Activated CD4-positive, alpha-beta T cell treated with anti-CD3 and anti-CD28 coated beads, Interleukin-2, Interleukin-6, amounts not matched to agents 100 ng/mL and 50 ng/mL, durations not matched to agents 16 hours and 8 hours (primary cell): Measurements from ENCODE around the gene SOX2.
A peak's percentile ranks its signal among the peaks of the same experiment; 100 is the strongest.

ENCODE experiments used
- DNase-seq: peaks from one replicate; pipeline ENCODE4 v3.0.0-alpha.2; 2020

Gene SOX2

DNA sequence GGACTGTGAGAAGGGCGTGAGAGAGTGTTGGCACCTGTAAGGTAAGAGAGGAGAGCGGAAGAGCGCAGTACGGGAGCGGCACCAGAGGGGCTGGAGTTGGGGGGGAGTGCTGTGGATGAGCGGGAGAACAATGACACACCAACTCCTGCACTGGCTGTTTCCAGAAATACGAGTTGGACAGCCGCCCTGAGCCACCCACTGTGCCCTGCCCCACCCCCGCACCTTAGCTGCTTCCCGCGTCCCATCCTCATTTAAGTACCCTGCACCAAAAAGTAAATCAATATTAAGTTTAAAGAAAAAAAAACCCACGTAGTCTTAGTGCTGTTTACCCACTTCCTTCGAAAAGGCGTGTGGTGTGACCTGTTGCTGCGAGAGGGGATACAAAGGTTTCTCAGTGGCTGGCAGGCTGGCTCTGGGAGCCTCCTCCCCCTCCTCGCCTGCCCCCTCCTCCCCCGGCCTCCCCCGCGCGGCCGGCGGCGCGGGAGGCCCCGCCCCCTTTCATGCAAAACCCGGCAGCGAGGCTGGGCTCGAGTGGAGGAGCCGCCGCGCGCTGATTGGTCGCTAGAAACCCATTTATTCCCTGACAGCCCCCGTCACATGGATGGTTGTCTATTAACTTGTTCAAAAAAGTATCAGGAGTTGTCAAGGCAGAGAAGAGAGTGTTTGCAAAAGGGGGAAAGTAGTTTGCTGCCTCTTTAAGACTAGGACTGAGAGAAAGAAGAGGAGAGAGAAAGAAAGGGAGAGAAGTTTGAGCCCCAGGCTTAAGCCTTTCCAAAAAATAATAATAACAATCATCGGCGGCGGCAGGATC, at the start of gene SOX2:
TSS of gene SOX2 (plus strand) at position 601 of the 811 bp plus-strand sequence. CDS start 436 bp downstream, outside the sequence.
- DNase-seq: peak; percentile 35

DNA sequence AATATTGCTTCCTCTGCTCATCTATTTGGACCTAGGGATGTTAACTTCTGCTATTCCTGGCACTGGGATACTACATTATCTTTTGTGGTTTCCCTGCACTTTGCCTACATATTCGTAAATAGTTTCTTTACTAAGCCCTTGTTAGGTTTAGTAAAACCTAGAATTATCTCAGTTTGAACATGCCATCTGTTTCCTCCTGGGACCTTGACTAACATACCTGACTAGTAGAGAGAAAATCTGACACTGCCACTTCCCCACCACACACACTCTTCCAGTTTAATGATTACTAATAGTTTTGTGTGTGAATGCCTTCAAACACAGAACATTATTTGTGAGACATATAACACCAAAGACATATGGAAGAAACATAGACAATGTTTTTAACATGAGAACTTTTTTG, 28.2 kb upstream of the SOX2 start:
- no peak for DNase-seq

DNA sequence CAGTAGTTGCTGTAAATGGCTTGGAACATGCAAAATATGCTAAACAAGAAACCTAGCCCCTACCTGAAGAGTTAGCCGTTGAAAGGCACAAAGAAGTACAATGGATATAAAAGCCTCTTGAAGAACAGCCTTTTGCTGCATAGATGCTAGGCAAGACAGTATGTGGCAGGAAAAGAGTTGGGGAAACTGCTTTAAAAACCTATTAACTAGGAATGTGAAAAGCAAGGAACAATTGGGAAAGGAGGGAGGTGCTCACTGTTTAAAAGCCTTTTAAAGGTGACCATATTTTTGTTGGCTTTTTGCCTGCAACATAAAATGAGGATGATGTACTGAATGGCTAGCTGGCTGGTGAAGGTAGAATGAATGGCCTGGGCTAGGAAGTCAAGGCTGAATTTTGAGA, 24.5 kb upstream of the SOX2 start:
- DNase-seq: no peak

DNA sequence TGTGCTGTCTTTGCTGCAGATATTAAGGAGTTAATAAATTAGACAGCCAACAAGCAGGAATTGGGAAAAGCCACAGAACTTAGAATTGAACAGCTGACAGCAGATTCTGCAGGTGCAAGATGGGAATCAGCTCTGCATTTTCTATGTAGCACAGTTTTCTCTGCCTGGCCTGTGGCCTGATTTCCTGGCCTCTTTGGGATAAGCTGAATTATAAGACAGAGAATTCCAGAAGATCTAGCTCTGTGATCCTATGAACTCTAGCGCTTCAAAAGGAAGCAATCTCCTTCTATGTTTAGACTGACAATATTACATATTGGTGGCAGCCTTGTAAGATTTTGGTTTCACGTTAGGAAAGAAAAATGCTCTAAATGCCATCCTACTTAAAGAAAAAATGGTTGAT, 24.0 kb upstream of the SOX2 start:
- no peak for DNase-seq

DNA sequence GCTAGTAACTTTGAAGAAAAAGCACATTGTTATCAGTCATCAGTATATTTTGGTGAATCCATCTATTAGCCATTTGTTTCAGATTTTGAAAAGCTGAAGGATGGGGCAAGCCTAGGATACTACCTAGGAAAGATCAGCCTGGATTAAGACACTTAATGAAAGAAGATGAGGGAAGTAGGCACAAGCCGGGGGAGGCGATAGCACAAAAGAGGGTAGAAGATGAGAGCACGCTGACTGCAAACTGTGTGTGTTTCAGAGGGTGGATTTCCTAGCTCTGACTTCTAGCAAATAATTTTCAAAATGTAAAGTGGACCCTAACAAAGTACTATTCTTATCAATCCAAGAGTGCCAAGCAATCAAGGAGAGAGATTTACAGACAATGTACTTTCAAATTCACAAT, 22.2 kb upstream of the SOX2 start:
- no peak for DNase-seq

DNA sequence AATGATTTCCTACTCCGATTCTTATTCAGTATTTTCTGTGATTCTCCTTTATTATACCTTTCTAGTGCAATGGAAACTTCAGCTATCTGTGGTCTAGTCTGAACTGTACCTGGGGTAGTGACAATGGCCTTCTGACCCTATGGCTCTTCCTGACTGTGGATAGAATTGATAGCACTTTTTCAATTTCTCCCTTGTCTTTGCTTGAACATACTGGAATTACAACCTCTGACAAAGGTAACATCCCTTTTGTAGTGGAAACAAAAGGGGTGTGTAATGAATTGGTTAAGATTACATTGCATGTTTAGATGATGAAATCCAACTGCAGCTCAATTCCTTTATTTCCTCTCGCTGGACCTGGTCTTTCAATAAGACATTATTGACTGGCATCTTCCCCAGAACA, 21.0 kb upstream of the SOX2 start:
- DNase-seq: no peak

DNA sequence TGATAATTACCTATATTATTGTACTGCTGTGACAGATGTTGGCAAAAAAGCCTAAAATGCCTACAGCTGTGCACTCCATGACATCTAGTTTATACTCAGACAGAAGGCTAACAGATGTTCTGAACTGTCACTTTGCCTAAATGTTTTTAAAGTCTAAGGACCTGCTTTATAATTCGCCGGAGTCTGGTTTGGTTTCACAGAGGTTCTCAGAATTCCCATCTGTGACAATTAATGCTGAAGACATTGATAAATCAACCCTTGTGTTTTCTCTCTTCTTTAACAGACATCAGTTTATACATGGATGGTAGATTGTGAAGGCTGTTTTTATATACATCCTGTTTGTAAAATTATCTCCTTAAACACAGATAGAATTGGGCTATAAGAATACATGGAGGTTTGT, 19.8 kb upstream of the SOX2 start:
- no peak for DNase-seq

DNA sequence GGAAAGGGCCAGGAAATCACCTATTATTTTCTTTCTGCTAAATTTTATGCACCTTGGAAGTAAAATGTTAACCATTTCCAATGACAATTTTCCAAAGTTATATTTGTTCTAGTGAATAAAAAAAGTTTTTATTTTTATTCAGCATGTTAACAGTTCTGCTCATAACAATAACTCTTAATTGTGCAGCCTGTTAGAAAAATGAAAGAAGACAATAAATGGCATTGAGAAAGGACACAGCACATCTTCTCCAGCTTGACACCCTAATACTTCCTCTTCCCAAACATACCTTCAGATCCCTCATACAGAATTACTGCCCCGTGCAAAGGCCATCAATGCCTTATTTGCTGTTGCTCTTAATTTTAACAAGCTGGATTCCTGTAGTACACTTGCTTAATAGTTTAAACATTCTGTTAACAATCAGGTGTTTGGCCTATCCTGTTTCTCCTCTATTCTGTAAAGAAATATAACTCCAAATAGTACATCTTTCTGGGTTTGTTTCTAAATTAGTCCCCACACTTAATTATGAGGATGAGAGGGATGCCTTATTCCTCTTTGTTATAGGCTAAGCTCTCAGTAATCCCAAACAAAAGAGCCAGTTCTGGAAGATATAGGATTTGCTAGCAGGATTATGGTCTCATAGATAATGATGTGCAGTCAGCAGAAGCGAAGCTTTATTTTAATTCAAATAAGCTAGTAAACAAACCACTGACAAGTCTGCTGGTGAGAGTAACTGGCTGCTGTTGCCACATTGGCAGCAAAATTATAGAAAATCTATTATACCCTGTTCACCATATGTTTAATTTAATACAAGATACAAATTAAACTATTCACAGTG, 19.2 kb upstream of the SOX2 start:
- no peak for DNase-seq

DNA sequence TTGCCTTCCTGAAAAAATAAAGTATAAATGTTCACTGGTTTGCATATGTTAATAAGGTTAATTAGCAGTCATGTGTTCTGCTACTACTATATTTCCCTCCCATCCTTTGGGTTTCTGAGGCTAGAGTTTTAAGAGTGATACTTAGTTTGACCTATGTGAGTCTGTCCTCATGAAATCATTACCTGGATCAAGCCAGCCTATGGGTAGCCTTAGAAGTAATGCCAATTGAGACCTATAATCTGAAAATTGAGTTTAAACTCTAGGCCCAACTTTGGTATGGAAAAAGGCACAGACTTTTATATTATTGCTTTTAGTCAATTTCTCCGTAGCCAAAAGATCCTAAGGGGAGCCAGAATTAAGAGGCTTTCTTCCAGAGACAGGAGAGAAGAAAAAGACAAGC, 18.4 kb upstream of the SOX2 start:
- DNase-seq: no peak

DNA sequence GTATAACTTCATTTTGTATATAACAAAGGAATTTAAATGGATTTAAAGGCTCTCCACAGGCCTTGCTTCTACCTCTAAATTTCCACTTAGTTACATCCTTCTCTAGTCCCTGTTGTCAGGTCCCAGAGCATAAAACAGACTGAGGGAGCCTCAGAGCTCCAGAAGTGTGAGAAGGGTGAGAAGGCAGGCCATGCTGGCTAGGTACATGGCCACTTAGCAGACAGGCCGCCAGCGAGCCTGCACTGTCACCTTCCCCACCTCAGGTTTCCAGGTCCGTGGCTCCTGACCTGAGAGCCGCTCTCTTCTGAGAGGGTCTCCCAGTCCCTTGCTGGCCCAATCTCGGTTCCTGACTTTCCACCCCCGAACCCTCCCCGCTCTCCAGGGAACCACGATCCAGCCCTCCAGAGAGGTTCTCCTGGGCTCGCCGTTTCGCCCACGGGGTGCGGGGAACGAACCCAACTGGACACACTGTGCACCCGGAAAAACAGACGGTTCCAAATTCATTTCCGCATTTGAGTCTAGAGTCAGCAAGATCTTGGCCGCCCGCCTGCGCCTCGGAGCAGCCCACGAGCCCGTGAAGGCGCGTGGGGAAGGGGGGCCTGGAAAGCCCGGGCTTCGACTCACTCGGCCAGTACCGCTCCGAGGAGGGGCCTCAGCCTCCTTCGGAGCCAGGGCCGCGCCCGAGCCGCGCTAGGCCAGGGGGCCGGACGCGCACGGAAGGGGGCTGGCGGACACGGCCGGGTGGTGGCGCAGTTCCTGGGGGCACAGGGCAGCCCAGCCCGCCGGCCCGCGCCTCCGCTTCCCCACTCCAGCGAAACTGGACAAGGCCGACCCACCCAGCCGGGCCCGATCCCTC, 16.7 kb upstream of the SOX2 start:
- DNase-seq: no peak

DNA sequence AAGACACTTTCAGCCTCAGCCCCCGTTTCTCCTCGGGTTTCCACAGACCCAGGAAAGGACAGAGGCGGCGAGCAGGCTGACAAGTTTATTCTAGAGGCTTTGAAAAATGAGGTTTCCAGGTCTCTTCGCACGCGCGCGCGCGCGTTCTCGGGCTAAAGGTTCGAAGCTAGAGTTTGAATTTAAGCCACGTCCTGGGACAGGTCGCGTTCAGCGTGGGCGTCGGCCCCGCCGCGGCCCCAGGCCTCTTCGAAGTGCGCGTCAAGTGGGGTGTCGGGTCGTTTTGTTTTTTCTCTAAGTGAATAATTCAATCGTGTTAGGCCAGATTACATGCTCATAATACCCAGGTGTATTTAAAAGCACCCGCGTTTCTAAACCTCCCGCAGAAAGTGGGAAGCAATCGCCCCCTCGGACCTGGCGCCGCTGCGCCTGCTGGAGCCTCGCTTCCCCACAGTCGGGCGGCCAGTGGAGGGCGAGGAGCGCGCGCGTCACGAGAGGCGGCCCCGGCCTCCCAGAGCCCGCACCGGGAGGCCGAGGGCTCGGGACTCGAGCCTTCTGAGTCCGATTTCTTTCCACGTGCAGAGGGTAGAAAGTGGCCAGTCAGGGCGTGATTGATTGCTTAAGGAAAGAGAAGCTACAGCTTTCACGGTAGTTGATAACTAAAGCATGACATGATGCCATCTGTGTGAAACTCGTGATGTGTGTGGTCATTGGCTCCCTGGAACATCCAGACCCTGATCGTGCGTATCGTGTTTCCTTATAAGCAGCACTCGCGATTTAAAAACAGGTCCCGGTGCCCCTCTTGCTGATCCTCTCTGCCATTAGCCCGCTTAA, 15.8 kb upstream of the SOX2 start:
- no peak for DNase-seq

DNA sequence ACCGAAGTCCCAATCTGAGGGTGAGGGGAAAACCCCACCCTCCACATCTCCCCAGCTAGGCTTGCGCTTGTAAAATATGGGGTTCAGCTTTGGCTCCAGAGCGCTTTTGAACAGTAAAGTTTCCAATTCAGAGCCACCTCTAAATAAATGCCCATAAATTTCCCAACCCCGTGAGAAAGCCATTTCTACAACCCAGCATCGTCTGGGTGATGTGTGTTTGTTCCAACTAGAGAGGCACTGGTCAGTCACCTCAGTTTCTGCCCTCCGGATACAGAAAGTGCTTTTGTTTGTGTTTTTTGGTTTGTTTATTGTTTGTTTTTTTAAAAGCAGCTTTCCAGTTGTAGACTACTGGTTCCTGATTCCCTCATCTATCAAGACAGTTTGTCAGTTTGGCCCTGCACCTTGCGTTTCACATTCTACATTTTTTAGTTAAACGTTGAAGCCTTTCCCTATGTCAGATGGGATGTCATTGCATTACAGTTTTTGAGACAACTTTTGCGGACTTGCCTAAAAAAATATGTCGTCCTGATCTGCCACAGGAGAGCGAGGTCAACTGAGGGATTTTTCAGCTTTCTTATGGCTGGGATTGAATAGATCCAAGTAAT, 15.0 kb upstream of the SOX2 start:
- no peak for DNase-seq

DNA sequence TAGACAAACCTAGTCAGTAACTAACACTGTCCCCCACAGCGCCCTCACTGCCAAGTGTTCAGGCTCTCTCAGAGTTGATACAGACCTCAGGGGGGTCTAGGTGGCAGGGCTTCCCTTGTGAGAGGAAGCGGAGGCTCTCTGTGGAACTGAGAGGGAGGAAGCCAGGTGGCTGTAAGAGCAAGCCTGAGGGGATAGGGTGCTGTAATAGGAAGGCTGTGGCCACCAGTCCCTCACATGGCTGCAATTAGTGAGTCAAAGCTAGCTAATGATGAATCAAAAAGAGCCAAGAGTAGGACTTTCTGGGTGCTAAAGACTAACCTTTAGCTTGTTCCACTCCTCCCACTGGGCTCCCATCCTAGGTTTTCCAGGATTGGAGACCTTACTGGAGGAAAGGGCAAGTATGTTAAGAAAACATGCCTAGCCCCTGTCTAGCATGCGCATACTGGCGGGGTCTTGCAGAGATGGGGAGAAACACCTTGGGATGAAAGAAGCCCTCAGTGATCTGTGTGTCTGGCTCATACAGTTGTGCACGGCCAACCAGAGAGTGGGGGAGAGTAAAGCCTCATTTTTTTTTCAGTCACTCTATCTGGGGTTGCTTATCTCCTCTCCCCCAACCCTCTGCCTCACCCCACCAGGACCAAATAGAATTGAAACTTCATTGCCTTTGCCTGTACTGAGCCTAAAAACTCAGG, 13.3 kb upstream of the SOX2 start:
- no peak for DNase-seq

DNA sequence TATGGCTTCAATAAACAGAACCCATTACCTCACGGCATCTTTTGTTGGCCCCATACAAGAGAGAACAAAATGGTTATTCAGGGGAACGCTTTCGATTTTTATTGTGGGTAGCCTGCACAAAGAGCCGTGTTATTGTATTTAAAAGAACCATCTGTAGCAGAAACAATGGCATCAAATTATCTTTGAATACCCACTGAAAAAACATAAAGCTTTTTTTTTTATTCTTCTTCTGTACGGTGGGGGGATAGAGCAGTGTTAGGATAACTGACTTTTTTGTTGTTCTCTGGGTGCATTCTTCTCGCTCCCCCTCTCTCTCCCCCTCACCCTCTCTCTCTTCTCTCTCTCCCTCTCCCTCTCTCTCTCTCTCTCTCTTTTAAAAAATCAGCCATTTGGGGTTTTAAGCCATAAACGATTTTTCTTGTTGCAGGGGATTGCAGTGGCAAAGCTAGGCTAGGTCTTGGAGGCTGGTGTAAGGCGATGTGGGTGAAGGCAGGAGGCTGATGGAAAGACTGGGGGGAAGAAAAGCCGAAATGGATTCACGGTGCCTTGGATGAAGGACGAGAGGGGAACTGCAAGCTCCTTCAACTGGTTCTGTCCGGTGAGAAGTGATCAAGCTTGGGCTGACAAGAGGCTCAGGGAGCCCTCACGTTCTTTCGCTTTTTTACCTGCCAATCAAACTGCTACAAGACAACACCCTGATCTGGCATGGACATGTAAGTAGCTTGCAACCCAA, 12.4 kb upstream of the SOX2 start:
- DNase-seq: no peak

DNA sequence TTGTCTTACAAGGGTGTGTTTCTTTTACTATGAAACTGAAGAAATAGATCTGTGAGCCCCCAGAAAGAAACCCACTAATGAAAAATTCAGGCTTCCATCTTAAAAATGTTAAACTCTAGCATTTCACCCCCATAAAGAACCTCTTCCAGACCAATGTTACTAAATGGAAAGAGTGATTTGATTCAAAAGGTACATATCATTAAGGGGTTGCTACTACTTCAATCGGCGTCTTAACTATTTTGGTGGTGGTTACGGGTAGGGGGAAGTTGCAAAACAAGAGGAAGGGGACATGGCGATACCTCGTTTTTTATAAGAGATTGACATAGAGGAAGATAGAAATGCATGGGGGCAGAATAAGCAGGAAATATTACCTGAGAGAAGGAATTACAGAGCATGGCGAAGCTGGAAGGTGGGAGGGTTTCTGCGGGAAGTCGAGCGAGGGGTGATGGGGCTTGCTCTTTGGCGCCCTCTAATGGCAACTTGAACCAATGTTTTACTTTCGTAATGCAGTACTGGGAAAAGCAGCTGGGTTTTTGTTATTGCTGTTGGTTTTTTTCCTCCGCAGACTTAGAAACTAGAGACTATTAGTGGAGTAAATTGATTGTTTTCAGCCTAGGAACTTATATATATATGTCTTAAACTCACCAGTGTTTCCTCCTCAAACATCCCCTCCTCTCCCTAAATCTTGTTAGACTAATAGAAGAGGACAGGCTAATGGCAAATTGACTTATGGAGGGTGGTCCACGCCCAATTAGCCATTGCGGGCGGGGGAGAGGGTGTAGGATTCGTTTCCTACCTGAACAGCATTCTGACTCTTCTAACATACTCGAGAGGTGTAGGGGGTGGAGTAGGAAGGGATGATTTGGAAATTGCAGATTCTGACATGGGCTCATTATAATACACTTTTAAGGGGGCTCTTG, 11.3 kb upstream of the SOX2 start:
- DNase-seq: peak; percentile 70

DNA sequence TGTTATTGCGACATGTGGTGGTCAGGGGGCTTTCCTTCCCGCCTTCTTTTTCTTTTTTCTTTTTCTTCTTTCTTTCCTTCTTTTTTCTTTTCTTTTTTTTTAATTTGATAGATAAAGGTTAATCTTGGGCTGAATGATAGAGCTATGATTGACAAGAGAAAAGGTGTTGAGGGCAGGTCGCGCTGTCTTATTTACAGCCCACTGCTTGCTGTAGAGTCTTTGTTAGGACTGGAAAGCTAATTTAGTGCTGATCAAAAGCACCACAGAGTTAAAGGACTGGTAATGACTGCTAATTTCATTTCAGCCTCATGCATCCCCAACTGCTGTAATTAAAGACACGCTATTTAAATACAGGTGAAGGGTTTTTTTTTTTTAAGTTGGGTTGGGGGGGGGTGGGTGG, 10.6 kb upstream of the SOX2 start:
- no peak for DNase-seq

DNA sequence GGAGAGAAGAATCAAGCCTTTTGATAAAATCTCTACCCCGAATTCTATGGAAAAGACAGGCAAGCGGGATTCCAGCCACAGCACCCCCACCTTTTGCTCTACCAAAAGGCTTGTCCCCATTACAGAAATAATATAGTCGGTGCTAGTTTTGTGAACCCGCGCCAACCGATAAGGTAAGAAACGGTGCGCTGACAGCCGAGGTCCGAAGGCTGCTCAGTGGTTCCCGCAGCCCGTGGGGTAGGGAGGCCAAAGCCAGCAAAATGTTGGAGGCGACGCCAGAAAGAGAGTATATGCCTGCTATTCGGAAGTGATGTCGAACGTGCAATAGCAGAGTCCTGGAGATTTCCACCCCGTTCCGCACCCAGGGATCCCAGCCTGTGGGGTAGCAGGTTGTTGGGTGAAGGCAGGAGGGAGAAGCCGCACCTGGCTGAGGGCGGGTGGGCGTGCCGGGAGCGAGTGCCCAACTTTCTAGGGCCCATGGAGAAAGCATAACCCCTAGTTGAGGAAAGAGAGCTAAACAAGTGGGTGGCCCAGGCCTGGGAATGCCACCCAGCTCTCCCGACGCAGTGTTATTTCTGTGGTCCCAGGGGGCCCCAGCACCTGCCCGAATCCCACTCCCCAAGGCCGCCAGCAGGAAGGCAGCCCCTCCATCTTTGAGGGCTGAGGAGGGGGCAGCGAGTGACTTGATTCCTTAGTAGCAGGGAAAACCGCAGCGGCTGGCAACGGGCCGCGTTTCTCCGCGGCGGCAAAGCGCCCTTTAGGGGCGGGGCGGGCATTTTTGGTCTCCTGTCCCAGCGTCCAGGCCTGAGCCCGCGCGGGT, 7.9 kb upstream of the SOX2 start:
- DNase-seq: no peak

DNA sequence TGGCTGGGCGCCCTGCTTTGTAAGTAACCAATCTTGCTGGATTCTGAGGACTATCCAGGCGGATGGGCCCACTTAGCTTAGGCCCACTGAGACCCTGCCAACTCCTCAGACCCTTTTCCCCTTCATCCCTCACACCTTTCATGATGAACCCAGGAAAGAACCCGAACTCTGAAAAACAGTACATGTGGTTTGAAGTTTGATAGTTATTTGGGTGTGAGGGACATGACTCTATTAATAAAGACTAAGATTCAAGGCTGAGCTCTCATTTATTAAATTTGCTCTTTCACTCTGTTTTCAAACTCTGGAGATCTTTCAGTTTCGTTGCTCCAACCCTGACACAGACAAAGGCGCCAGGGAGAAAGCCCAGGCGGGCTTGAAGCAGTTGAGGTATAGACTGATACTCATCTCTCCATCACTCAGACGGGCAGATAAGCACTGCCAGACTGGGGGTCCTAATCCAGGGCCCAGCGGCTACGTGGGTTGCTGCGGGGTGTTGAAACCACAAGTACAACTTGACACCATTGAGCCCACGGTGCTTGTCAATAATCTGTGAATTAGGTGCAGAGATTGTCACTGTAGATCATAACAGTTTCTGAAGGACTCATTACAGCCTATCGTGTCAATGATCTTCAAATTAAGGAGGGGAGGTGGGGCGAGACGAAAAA, 7.2 kb upstream of the SOX2 start:
- no peak for DNase-seq
